ENCODE measurements around the gene CCDC92B.
"Not testable (repeated sequence)": the region's sequence is repeated elsewhere in the genome, so short reads cannot be mapped to it uniquely, and the experiment has no call there.

CCDC92B gene
- 0 to 0.36 (median 0.25) reads per million in 4 donors for total RNA-seq

- DNase-seq: no peak
Measured at GRCh38 chr17:2749058-2749783, at the start of gene CCDC92B. Gene CCDC92B (minus strand): TSS chr17:2749652. CDS start chr17:2735145, 14,507 bp downstream.

GRCh38 chr17:2798678-2799077 is 49.2 kb upstream of the CCDC92B start:
- DNase-seq: no peak

- DNase-seq: no peak
Measured at GRCh38 chr17:2798188-2798587, 48.7 kb upstream of the CCDC92B start.

GRCh38 chr17:2797637-2798036 is 48.2 kb upstream of the CCDC92B start:
- no peak for DNase-seq

- DNase-seq: no peak
Measured at GRCh38 chr17:2797226-2797625, 47.8 kb upstream of the CCDC92B start.

- peak; percentile 55 to 90 (median 62) for DNase-seq
Measured at GRCh38 chr17:2796164-2797125, 47.0 kb upstream of the CCDC92B start, which contains the start of gene RAP1GAP2. Gene RAP1GAP2 (plus strand): TSS chr17:2796438. CDS start chr17:2796528, 90 bp downstream.

GRCh38 chr17:2795441-2796163 is 46.1 kb upstream of the CCDC92B start:
- DNase-seq: peak in 1 of 5 donors; percentile 17

GRCh38 chr17:2794111-2794803 is 44.8 kb upstream of the CCDC92B start:
- peak in 1 of 5 donors; percentile 53 for DNase-seq

- peak in 4 of 5 donors; percentile 24 to 65 (median 42) for DNase-seq
Measured at GRCh38 chr17:2792366-2793169, 43.1 kb upstream of the CCDC92B start.

GRCh38 chr17:2789700-2790099 is 40.2 kb upstream of the CCDC92B start:
- DNase-seq: no peak

GRCh38 chr17:2786176-2786881 is 36.9 kb upstream of the CCDC92B start:
- peak; percentile 78 to 87 (median 84) for DNase-seq

GRCh38 chr17:2785376-2785775 is 35.9 kb upstream of the CCDC92B start:
- DNase-seq: not testable (repeated sequence)

- no peak for DNase-seq
Measured at GRCh38 chr17:2784864-2785263, 35.4 kb upstream of the CCDC92B start.

GRCh38 chr17:2783310-2784030 is 34.0 kb upstream of the CCDC92B start:
- DNase-seq: no peak

- no peak for DNase-seq
Measured at GRCh38 chr17:2782055-2782454, 32.6 kb upstream of the CCDC92B start.

GRCh38 chr17:2781598-2781997 is 32.1 kb upstream of the CCDC92B start:
- DNase-seq: not testable (repeated sequence)

GRCh38 chr17:2780931-2781454 is 31.5 kb upstream of the CCDC92B start:
- DNase-seq: no peak

GRCh38 chr17:2780256-2780655 is 30.8 kb upstream of the CCDC92B start:
- no peak for DNase-seq

GRCh38 chr17:2779545-2779944 is 30.1 kb upstream of the CCDC92B start:
- no peak for DNase-seq

- no peak for DNase-seq
Measured at GRCh38 chr17:2778489-2778888, 29.0 kb upstream of the CCDC92B start.
